Measurements from ENCODE around the gene VPS26A.
"Not testable (repeated sequence)": the region's sequence is repeated elsewhere in the genome, so short reads cannot be mapped to it uniquely, and the experiment has no call there.

VPS26A gene

GRCh38 chr10:69103784-69104183 lies 20.2 kb upstream of the VPS26A start:
- no peak for DNase-seq (ENCODE audit: low read depth)

DNA sequence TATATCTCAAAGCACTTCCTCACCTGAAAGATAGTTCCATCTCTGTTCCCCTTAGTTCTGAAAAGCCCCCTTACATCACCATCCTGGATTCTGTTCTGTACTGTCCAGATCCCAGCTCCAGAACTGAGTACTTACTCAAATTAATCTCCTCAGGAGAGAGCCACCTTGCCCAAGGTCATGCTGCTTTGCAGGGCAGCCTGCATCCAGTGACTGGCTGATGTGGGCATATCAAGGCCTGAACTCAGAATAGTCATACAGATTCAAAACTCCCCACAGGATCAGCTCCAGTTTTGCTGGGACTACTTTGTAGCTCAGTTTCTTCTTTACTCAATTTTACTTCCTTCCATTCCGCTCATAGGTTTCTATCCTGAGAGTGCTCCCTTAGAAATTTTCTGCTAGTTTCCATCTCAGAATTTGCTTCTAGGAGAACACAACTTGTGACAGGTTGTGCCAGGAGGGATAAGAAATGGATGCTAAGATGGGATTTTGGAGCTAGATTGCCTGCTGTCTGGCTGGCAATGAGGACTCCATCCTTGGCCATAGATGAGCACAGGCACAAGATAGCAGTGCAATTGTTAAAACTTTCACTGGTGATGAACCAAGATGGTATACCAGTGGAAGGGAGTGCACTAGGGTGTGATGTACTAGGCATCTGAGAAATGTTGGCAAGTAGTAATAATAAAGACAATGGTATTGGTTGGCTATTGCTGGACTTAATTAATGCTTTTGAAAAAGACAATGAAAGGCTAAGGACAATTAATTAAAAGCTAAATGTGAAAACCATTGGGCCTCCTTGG lies 18.8 kb upstream of the VPS26A start:
- no peak for DNase-seq (ENCODE audit: low read depth)

GRCh38 chr10:69107176-69107490 lies 16.8 kb upstream of the VPS26A start:
- DNase-seq (ENCODE audit: low read depth) = no peak

DNA sequence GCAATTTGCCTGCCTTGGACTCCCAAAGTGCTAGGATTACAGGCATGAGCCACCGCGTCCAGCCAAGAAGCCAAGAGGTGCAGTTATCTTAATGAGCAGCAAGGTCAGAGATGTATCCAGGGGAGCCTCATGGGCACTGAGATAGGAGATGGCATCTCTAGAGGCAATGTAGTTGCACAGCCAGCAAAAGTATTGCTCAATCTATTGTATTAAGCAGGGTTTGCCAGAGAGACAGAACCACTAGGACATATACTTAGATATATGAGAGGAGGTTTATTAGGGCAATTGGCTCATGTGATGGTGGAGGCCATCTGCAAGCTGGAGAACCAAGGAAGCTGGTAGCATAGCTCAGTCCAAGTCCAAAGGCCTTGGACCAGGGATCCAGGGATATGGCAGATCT lies 16.3 kb upstream of the VPS26A start:
- DNase-seq (ENCODE audit: low read depth) = no peak

DNA sequence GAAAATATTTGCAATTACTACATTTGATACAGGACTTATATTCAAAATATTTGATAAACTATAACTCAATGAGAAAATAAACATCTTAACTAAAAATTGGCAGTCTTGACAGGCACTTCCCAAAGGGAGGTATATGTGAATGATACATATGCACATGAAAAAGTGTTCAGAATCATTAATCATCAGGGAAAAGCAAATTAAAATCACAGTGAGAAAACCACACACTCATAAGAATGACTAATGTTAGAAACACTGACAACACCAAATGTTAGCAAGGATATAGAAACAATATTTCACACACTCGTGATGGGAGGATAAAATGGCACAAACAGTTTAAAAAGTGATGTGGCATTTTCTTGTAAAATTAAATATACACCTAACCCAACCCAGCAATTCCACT lies 4.1 kb upstream of the VPS26A start:
- DNase-seq (ENCODE audit: low read depth) = no peak

- DNase-seq (ENCODE audit: low read depth) = peak; percentile 80
Observed at GRCh38 chr10:69123306-69123746, 652 bp upstream of the VPS26A start.

- DNase-seq (ENCODE audit: low read depth) = peak; percentile 61
Observed at GRCh38 chr10:69124563-69125268, 738 bp downstream of the VPS26A start.

DNA sequence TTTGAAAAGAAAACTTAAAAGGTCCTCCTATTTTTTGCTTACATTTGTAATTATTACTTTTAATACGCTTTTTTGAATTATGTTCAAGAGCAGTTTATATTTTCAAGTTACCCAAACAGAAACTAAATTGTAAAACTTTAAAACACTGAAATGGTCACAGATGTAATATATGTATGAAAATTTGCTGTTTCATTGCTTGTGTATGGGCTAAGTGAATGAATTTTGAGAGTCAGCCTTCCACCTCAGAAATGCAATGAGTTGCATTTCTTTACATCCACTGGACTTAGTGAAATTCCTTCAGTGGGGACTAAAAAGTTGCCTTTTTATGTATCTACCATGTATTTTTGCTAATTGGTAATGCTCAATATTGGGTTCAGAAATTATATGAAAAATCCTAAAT lies 1.6 kb downstream of the VPS26A start:
- DNase-seq (ENCODE audit: low read depth) = no peak

DNA sequence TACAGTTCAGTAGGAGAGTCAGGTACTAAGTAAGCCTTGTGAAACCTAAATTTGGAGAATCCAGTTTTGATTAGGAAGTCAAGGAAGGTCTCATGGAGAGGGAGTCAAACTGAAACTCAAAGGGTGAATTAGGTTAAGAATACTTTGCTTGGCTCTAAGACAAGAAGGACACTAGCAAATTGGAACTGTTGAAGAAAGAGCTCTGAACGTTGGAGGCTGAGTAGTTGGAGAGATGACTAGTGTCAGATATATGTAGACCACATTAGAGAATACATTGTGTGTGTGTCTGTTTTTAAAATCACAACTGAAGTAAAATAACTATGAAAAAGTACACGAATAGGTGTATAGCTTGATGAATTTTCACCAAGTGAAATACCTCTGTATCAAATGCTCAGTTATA lies 6.3 kb downstream of the VPS26A start:
- peak; percentile 14 for DNase-seq (ENCODE audit: low read depth)

- DNase-seq (ENCODE audit: low read depth) = peak; percentile 12
Observed at GRCh38 chr10:69139961-69140360, 16.0 kb downstream of the VPS26A start.

DNA sequence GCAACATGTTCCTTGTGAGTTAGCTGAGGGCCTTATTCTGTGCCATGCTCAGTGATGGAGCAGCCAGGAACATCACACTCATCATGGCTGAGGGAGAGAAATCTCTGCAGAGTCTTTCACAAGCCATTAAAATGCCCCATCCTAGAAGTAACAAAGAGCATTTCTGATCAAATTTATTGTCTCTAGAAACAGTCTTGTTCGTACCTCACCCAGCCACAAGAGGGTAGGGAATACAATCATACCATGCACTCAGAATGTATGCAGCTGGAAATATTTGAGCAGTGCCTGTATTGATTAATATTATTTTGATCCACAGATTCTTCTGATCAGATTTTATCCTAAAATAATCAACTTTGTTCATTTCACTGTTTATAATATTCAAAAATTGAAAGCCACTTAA lies 17.3 kb downstream of the VPS26A start:
- DNase-seq (ENCODE audit: low read depth) = no peak

- DNase-seq (ENCODE audit: low read depth) = not testable (repeated sequence)
Observed at GRCh38 chr10:69142074-69142473, 18.1 kb downstream of the VPS26A start.

DNA sequence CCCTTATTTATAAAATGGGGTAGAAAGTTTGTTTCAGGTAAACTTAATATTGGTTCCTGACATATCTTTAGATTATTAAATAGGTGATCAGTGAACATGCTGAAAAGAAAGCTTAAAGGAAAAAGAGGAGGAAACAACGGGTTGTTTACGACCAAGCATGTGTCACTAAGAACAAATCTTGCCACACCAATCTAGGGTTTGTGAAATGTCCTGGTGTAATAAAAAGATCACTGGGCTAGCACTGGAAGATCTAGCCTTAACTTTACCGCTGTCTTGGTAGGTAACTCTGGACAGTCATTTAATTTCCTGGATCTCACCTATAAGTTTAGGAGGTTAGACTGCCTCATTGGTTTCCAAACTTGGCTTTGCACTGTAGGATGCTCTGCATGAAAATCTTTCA lies 19.0 kb downstream of the VPS26A start:
- peak; percentile 29 for DNase-seq (ENCODE audit: low read depth)

DNA sequence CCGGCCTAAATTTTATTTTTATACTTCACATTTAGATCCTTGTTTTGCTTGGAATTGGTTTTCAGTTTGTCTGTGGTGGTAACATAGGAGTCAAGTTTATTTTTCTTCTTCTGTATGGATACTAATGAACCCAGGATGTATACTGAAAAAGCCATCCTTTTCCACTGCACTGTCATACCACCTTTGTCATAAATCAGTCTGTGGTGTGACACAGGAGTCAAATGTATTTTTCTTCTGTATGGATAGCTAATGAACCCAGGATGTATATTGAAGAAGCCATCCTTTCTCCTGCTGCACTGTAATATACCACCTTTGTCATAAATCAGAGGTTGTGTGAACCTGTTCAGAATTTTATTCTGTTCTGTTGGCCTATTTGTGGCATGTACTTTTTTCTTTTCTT lies 21.4 kb downstream of the VPS26A start:
- DNase-seq (ENCODE audit: low read depth) = no peak

GRCh38 chr10:69145864-69146263 lies 21.9 kb downstream of the VPS26A start:
- DNase-seq (ENCODE audit: low read depth) = no peak

DNA sequence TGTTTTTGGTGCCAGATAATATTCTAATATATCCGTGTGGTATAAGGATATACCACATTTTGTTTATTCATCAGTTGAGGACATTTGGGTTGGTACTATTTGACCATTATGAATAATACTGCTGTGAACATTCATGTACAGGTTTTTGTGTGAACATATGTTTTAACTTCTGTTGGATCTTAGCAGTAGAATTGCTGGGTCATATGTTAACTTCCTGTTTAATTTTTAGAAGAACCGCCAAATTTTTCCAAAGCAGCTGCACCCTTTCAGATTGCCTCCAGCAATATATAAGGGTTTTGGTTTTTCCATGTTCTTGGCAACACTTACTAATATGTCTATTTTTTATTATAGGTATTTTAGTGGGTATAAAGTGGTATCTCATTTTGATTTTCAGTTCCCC lies 22.8 kb downstream of the VPS26A start:
- no peak for DNase-seq (ENCODE audit: low read depth)

- no peak for DNase-seq (ENCODE audit: low read depth)
Observed at GRCh38 chr10:69151984-69152383, 28.0 kb downstream of the VPS26A start.

GRCh38 chr10:69153227-69153626 lies 29.2 kb downstream of the VPS26A start:
- no peak for DNase-seq (ENCODE audit: low read depth)

- DNase-seq (ENCODE audit: low read depth) = peak; percentile 41
Observed at GRCh38 chr10:69160809-69161241, 36.8 kb downstream of the VPS26A start.

GRCh38 chr10:69168493-69168892 lies 44.5 kb downstream of the VPS26A start:
- DNase-seq (ENCODE audit: low read depth) = no peak

GRCh38 chr10:69172241-69172982 lies 48.4 kb downstream of the VPS26A start:
- DNase-seq (ENCODE audit: low read depth) = peak; percentile 33

DNA sequence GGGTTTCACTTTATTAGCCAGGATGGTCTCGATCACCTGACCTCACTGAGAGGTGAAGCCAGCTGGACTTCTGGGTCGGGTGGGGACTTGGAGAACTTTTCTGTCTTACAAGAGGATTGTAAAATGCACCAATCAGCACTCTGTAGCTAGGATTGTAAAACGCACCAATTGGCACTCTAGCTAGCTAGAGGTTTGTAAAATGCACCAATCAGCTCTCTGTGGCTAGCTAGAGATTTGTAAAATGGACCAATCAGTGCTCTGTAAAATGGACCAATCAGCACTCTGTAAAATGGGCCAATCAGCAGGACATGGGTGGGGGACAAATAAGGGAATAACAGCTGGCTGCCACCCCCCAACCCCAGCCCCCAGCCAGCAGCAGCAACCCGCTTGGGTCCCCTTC lies 51.3 kb downstream of the VPS26A start:
- not testable (repeated sequence) for DNase-seq (ENCODE audit: low read depth)

- DNase-seq (ENCODE audit: low read depth) = peak; percentile 7
Observed at GRCh38 chr10:69176823-69177222, 52.8 kb downstream of the VPS26A start.
